Small intestine (tissue), 7 donors: Measurements from ENCODE around the gene FRY. TPM values are rescaled to one million over a fixed set of nuclear protein-coding genes. Genes with fewer than 3 reads are reported as not detected.

Experiments
- DNase-seq, 2 donors: peaks; one replicate each; pipeline versions ENCODE4 v3.0.0 to v3.0.0-alpha.2; 2013
- FAIRE-seq: peaks from 2 replicates; lab custom pipeline; 2012; peaks lifted over from hg19 to GRCh38; lab: Jason Lieb, UNC
- H3K27ac ChIP-seq, 3 donors: one replicate each; pipeline ENCODE4 v1.5.1; 2013; ENCODE audit warnings: low read length in 2 of 3, mild to moderate bottlenecking in 2 of 3, control low read depth in 1 of 3, inconsistent platforms in 1 of 3, low read depth in 1 of 3, moderate library complexity in 1 of 3
- H3K27me3 ChIP-seq, 3 donors: one replicate each; pipeline ENCODE4 v1.6.1; 2013; ENCODE audit warnings: low read length in 3 of 3, inconsistent platforms in 1 of 3; ENCODE audit not compliant: control insufficient read depth in 3 of 3, insufficient read depth in 3 of 3
- H3K36me3 ChIP-seq, 3 donors: one replicate each; pipeline ENCODE4 v1.6.1; 2013; ENCODE audit warnings: low read length in 3 of 3, inconsistent platforms in 1 of 3, low read depth in 1 of 3, mild to moderate bottlenecking in 1 of 3, moderate library complexity in 1 of 3; ENCODE audit not compliant: control insufficient read depth in 3 of 3, insufficient read depth in 2 of 3
- H3K4me1 ChIP-seq, 3 donors: one replicate each; pipeline ENCODE4 v1.6.1; 2013; ENCODE audit warnings: low read length in 2 of 3, inconsistent platforms in 1 of 3, low read depth in 1 of 3, mild to moderate bottlenecking in 1 of 3, moderate library complexity in 1 of 3; ENCODE audit not compliant: control insufficient read depth in 3 of 3, insufficient read depth in 2 of 3
- H3K4me3 ChIP-seq, 3 donors: one replicate each; pipeline ENCODE4 v1.5.1; 2013; ENCODE audit warnings: low read length in 3 of 3, control low read depth in 1 of 3, inconsistent platforms in 1 of 3, low read depth in 1 of 3, mild to moderate bottlenecking in 1 of 3, moderate library complexity in 1 of 3
- H3K9me3 ChIP-seq, 2 donors: one replicate each; pipeline ENCODE4 v1.6.1; 2013; ENCODE audit warnings: low read depth in 1 of 2, low read length in 1 of 2; ENCODE audit not compliant: control insufficient read depth in 2 of 2, insufficient read depth in 1 of 2
- WGBS, 3 donors: extraction: QIAGEN DNeasy Blood & Tissue Kit; methylation state at CpG; one replicate each; pipeline ENCODE4 v1.1.7; 2013; 5-methylcytosine and 5-hydroxymethylcytosine counted together
- polyA plus RNA-seq, 4 donors: library from polyadenylated mRNA; stranded (reverse) in 3 of 4; unstranded in 1 of 4; fragments of 200-250 nt in 3 of 4; fragments of 120-200 nt in 1 of 4; gene quantifications; one replicate each; pipeline versions ENCODE4 v1.2.1 to v1.2.3, GENCODE V29; 2013
- donor health status: healthy with polysubstance abuse.
- donor health status: control.
- donor health status: control.
- donor health status: Bipolar disorder and iron deficiency.
- donor health status: healthy.

FRY gene
- polyA plus RNA-seq, 4 donors = 2.0 to 13.6 (median 3.6) TPM

DNA sequence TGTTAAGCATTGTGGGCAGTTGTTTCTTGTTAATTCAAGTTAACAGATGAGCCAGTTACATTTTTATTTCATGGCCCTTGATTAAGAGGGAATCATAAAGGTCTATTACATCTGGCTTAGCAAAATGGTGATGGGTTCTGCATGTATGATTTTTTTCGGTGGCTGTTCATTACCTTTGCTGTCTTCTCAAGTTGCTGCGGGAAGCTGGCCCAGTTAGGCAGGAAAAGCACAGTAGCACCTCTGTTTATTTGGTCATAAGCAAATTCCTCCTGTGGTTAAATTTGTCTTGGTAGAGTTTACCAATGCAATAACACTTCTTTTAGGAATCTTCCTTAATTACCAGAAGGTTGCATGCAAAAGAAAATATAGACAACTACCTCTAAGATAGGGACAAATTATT, 104.5 kb downstream of the FRY start:
- Histone ChIP-seq H3K4me3 (no peak overlapping the region), H3K36me3 (peaks cover 0 to 2% (median 0%) of the 10 kb centered on the region in 3 donors), H3K4me1 (no peaks in the 10 kb centered on the region), H3K9me3 (no peaks in the 10 kb centered on the region), H3K27me3 (no peaks in the 10 kb centered on the region), H3K27ac (no peak overlapping the region)
- FAIRE-seq = no peak
- 86 to 92% (median 86%) methylated on average over 2 of the region's 2 CpGs for WGBS, 3 donors
- DNase-seq = no peak

DNA sequence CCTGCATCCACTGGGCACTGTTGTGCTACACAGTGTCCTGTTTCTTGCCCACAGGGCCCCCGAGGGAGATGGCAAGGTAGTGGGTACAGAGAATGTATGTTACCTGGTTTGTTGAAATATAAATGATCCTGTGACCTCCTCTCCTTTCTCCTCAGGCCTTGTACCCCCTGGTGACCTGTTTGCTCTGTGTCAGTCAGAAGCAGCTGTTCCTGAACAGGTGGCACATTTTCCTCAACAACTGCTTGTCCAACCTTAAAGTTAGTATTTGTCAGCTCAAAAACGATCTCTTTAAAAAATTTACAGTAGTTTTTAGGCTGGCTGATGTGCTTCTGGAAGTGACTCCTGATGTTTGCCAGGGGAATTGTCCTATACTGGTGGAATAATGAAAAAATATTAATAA, 105.1 kb downstream of the FRY start:
- Histone ChIP-seq H3K36me3 (peaks cover 0 to 2% (median 0%) of the 10 kb centered on the region in 3 donors), H3K9me3 (no peaks in the 10 kb centered on the region), H3K27me3 (no peaks in the 10 kb centered on the region), H3K27ac (peak overlapping the region in 1 of 3 donors; percentile 27), H3K4me1 (no peaks in the 10 kb centered on the region), H3K4me3 (no peak overlapping the region)
- 52 to 72% (median 59%) methylated on average over 2 of the region's 2 CpGs for WGBS, 3 donors
- FAIRE-seq (no peak), DNase-seq (no peak)

DNA sequence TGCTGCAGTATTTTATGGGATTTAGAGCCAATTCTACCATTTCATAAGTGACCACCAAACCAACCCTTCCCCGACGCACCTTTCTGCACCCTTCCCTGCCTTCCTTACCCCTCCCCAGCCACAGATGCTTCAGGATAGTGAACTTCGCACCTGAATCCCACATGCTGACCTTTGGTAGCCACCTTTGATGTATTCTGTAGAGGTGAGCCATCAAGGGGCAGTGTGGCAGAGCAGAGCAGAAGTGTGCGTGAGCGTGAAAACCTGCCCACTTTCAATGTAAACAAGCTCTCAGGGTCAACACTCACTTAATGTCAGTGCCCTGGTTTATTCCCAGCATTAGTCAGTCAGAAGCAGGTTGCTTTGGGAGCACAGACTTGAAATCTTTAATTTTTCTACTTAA, 107.7 kb downstream of the FRY start:
- FAIRE-seq (no peak), DNase-seq (no peak)
- 49 to 84% (median 63%) methylated on average over 5 of the region's 5 CpGs for WGBS, 3 donors
- H3K36me3 ChIP-seq = peaks cover 0 to 2% (median 0%) of the 10 kb centered on the region in 3 donors
- no peak overlapping the region for H3K27ac ChIP-seq
- no peaks in the 10 kb centered on the region for H3K9me3 ChIP-seq
- H3K27me3 ChIP-seq = no peaks in the 10 kb centered on the region
- H3K4me1 ChIP-seq = peaks cover 0 to 3% (median 0%) of the 10 kb centered on the region in 3 donors
- H3K4me3 ChIP-seq = no peak overlapping the region

DNA sequence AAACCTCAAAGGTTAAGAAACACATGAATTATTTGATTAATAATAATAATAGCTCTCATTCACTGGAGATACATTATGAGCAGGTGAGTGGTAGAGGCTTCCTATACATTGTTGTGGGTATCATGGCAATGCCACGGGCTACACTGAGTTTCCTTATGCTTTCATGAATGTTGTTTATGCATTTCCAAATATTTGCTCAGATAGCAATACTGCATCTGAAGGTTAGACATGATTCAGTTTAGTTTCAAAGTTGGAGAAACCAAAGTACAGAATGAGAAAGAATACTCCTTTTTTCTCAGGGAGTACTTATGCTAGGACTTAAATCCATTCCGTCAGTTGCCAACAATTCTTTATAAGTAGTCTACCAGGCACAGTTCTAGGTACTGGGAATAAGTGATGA, 108.5 kb downstream of the FRY start:
- H3K27me3 ChIP-seq = no peaks in the 10 kb centered on the region
- FAIRE-seq = no peak
- 83 to 91% (median 85%) methylated on average over 2 of the region's 2 CpGs for WGBS, 3 donors
- H3K27ac ChIP-seq = no peak overlapping the region
- no peaks in the 10 kb centered on the region for H3K9me3 ChIP-seq
- DNase-seq = no peak
- H3K4me1 ChIP-seq = peaks cover 0 to 3% (median 0%) of the 10 kb centered on the region in 3 donors
- peaks cover 0 to 2% (median 0%) of the 10 kb centered on the region in 3 donors for H3K36me3 ChIP-seq
- H3K4me3 ChIP-seq = no peak overlapping the region

DNA sequence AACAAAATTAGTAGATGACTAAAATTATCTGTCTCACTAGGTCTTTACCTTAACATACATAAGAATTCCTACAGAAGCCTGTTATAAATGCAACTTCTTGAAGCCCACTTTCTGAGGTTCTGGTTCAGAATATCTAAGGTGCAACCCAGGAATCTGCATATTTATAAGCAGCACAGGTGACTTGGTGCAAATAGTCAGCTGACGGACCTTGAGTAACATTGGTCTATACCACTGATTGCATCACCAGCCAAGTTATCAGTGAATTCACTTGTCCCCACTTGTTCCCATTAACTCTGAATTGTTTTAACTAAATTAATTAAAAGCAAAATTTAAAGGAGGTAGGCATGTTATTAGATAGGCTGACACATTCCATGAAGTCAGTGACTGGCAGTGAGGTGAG, 109.9 kb downstream of the FRY start:
- Histone ChIP-seq H3K36me3 (peaks cover 0 to 2% (median 0%) of the 10 kb centered on the region in 3 donors), H3K4me3 (no peak overlapping the region), H3K4me1 (peaks cover 0 to 3% (median 0%) of the 10 kb centered on the region in 3 donors), H3K27ac (no peak overlapping the region), H3K9me3 (no peaks in the 10 kb centered on the region), H3K27me3 (no peaks in the 10 kb centered on the region)
- FAIRE-seq (no peak), DNase-seq (peak in 1 of 2 donors; percentile 31)
- WGBS, 3 donors = 0% methylated on average over 1 of the region's 1 CpG

DNA sequence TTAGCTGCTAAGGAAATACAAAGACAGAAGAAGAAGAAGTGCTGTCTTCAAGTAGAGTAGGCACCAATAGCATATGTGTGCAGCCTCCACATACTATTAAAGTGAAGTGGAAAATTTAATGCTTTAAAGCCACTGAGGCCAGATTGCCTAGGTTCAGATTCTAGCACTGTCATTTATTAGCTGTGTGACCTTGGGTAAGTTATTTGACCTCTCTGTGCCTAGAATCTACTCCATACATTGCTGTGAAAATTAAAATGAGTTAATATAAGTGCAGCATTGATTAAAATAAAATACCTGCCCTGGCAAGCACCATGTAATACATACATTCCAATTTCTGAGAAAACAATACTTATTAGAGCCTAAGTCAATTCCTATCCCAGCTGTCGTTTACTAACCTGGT, 110.5 kb downstream of the FRY start:
- Histone ChIP-seq H3K36me3 (no peaks in the 10 kb centered on the region), H3K4me3 (no peak overlapping the region), H3K4me1 (peaks cover 0 to 3% (median 0%) of the 10 kb centered on the region in 3 donors), H3K27me3 (no peaks in the 10 kb centered on the region), H3K27ac (no peak overlapping the region), H3K9me3 (no peaks in the 10 kb centered on the region)
- WGBS, 3 donors = 90 to 97% (median 94%) methylated on average over 1 of the region's 1 CpG
- FAIRE-seq = no peak
- DNase-seq = no peak

DNA sequence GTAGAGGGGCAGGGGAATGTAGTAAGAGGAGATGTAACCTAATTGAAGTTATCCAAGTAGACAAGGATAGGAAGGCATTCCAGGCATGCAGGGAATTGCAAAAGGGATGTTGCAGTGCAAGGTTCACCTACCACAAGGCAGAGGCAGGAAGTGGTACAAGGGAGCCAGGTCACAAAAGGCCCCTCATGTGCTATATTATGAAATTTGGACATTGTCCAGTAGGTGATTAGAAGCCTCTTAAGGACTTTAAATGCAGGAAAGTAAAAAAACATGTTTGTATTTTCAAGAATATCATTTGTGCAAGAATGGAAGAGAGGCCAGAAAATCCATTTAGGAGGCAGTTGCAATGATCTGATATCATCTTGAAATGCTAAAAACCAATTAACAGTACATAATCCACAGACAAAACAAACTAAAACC, 111.4 kb downstream of the FRY start:
- Histone ChIP-seq H3K9me3 (no peaks in the 10 kb centered on the region), H3K4me1 (peaks cover 0 to 3% (median 0%) of the 10 kb centered on the region in 3 donors), H3K4me3 (no peak overlapping the region), H3K36me3 (no peaks in the 10 kb centered on the region), H3K27me3 (no peaks in the 10 kb centered on the region), H3K27ac (no peak overlapping the region)
- FAIRE-seq (no peak), DNase-seq (peak in 1 of 2 donors; percentile 84)

DNA sequence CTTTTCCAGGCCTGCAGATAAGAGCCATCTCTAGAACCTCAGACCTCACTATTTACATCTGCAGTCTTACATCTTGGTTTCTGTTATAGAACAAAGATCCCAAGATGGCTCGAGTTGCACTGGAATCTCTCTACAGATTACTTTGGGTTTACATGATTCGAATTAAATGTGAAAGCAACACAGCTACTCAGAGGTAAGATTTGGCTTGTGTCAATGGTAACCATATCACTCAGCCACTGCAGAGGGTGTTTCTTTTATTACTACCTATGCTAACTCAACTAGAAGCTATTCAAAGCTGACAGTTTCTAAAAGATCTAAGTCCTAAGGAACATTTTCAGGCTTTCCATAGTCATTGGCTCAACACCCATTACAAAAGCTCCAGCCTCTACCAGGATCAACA, 115.6 kb downstream of the FRY start:
- no peaks in the 10 kb centered on the region for H3K27me3 ChIP-seq
- no peak for DNase-seq
- no peaks in the 10 kb centered on the region for H3K36me3 ChIP-seq
- no peak for FAIRE-seq
- no peaks in the 10 kb centered on the region for H3K9me3 ChIP-seq
- H3K4me1 ChIP-seq = peaks cover 0 to 3% (median 0%) of the 10 kb centered on the region in 3 donors
- WGBS, 3 donors = 69 to 87% (median 81%) methylated on average over 2 of the region's 2 CpGs
- H3K27ac ChIP-seq = no peak overlapping the region
- H3K4me3 ChIP-seq = no peak overlapping the region

DNA sequence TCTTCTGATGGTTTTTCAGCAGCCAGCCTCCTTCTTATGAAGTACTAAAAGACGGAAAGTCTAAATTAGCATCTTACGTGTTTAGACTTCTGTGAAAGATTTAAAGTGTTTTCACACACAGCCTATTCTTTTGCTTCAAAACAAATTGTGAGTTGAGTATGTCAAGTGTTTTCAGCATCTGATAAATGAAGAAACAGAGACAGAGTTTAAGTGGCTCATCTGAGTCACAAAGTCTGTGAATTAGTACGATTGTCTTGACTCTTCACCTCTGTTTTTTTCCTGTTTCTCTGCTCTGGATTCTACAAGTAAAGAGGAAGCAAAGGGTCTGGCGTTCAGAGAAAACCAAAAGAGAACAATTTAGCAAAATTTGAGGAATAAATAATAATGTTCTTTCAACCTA, 116.4 kb downstream of the FRY start:
- FAIRE-seq (no peak), DNase-seq (no peak)
- H3K9me3 ChIP-seq = no peaks in the 10 kb centered on the region
- H3K4me3 ChIP-seq = no peak overlapping the region
- no peaks in the 10 kb centered on the region for H3K4me1 ChIP-seq
- no peak overlapping the region for H3K27ac ChIP-seq
- H3K36me3 ChIP-seq = no peaks in the 10 kb centered on the region
- 64 to 82% (median 74%) methylated on average over 4 of the region's 4 CpGs for WGBS, 3 donors
- no peaks in the 10 kb centered on the region for H3K27me3 ChIP-seq
